Measurements from ENCODE around the gene AUTS2. TPM values are rescaled to one million over a fixed set of nuclear protein-coding genes. Genes with fewer than 3 reads are reported as not detected.

AUTS2 gene
- total and polyA plus RNA-seq, 5 donors: 7.0 to 15.4 (median 10.6) TPM

DNA sequence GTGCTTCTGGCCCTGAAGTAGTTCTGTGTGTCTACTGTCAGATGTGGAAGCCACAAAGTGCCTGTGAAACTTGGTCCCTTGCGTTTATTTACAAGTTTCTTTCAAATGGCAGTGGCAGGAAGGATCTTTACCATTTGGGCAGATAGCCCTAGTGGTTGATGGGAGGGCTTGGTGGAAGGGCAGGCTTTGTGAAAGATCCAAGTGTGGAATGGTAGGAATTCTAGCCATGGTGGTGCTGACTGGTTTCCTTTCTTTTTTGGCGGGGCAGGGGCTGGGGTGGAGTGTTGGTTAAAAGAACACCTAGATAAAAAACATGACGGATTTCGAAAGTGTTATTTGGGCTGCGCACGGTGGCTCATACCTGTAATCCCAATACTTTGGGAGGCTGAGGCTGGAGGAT is 27.0 kb downstream of the AUTS2 start:
- Histone ChIP-seq H3K9me3 (ENCODE audit: control insufficient read depth, low read length) (no peaks in the 10 kb centered on the region), H3K27ac (ENCODE audit: low read length) (no peak overlapping the region), H3K4me3 (ENCODE audit: low read length) (no peak overlapping the region), H3K27me3 (ENCODE audit: control insufficient read depth, insufficient read depth) (no peaks in the 10 kb centered on the region), H3K4me1 (ENCODE audit: control insufficient read depth, insufficient read depth, low read length) (peaks cover 9% of the 10 kb centered on the region)
- ATAC-seq (no peak), DNase-seq (no peak)
- 73% methylated on average over 6 of the region's 6 CpGs for WGBS
- intact Hi-C loops (cut with DNase I): no loop called here

DNA sequence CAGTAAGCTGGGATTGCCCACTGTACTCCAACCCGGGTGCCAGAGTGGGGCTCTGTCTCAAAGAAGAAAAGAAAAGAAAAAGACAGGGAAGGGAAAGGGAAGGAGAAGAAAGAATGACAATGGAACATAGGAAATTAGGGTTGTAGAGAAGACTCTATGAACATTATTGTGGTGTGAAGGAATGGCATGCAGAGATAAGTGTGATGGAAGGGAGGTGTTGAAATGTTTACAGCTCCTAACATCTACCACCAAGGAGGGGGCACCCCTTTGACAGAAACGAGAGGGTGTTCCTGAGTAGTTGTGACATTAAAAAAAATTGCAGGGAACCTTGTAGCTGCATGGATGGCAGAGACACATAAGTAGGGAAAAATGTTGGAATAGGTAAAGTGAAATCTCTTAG is 27.5 kb downstream of the AUTS2 start:
- H3K9me3 ChIP-seq (ENCODE audit: control insufficient read depth, low read length): no peaks in the 10 kb centered on the region
- H3K4me1 ChIP-seq (ENCODE audit: control insufficient read depth, insufficient read depth, low read length): peaks cover 10% of the 10 kb centered on the region
- ATAC-seq (peak in 1 of 2 donors; percentile 69), DNase-seq (no peak)
- intact Hi-C loops (cut with DNase I): no loop called here
- no peak overlapping the region for H3K27ac ChIP-seq (ENCODE audit: low read length)
- H3K27me3 ChIP-seq (ENCODE audit: control insufficient read depth, insufficient read depth): no peaks in the 10 kb centered on the region
- 71% methylated on average over 2 of the region's 2 CpGs for WGBS
- no peak overlapping the region for H3K4me3 ChIP-seq (ENCODE audit: low read length)

DNA sequence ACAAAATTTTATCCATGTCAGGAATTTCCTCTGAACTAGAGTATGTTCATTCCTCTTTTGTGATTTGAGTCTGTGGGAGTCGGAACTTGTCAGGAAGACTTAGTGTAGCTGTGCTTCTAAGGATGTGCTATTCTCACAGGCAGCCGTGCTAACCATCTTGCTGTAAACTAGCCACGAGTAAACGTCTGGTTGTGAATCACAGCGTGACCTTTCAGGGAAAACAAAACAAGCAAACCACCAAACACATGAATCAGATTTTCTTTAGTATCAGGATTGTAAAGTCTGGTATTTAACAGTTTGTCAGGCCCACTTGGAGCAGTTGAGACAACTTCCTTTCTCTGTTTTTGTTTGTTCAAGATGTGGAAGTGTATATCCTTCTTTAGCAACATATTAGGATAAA is 32.0 kb downstream of the AUTS2 start:
- ATAC-seq (peak in 1 of 2 donors; percentile 57), DNase-seq (no peak)
- H3K27ac ChIP-seq (ENCODE audit: low read length): no peak overlapping the region
- intact Hi-C loops (cut with DNase I): no loop called here
- H3K4me3 ChIP-seq (ENCODE audit: low read length): no peak overlapping the region
- 35% methylated on average over 5 of the region's 5 CpGs for WGBS
- peaks cover 6% of the 10 kb centered on the region for H3K4me1 ChIP-seq (ENCODE audit: control insufficient read depth, insufficient read depth, low read length)
- H3K27me3 ChIP-seq (ENCODE audit: control insufficient read depth, insufficient read depth): no peaks in the 10 kb centered on the region
- H3K9me3 ChIP-seq (ENCODE audit: control insufficient read depth, low read length): no peaks in the 10 kb centered on the region

DNA sequence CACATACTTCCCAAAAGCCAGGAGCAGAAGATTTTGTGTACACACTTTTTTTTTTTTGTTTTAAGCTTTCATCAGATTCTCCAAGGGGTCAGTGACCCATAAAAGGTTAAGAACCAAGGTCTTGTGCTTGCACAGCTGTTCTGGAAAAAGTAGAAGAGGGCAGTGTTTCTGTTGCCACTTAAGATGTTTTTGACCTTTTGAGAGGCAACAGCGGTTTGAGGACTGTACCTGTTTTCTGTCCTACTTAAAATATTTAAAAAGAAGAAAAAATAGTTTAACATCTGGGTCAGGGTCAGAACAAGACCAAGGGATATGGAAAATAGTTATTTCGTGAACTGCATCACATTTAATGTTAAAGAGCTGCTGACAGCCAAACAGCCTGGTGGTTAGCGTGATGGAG is 32.9 kb downstream of the AUTS2 start:
- H3K4me3 ChIP-seq (ENCODE audit: low read length): no peak overlapping the region
- WGBS: 86% methylated on average over 3 of the region's 3 CpGs
- H3K27ac ChIP-seq (ENCODE audit: low read length): no peak overlapping the region
- H3K27me3 ChIP-seq (ENCODE audit: control insufficient read depth, insufficient read depth): no peaks in the 10 kb centered on the region
- H3K9me3 ChIP-seq (ENCODE audit: control insufficient read depth, low read length): no peaks in the 10 kb centered on the region
- no peak for DNase-seq
- H3K4me1 ChIP-seq (ENCODE audit: control insufficient read depth, insufficient read depth, low read length): peaks cover 6% of the 10 kb centered on the region
- no peak for ATAC-seq
- intact Hi-C loops (cut with DNase I): no loop called here

DNA sequence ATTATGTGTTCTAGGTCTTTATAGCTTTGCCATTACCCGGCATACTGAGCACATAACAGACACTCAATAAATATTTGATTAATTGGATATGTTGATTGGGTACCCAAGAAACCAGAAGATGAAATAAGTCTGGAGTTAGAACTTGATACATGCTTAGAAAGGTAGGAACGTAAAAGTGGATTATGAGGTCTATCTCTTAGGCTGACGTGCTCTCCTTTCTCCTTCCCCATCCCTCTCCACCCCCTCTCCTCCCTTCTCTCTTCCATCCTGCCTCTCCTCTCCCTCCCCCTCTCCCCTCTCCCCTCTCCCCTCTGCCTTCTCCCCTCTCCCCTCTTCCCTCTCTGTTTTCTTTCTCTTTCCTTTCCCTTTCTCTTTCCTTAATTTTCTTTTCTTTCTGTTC is 34.0 kb downstream of the AUTS2 start:
- 99% methylated on average over 3 of the region's 3 CpGs for WGBS
- intact Hi-C loops (cut with DNase I): no loop called here
- H3K4me1 ChIP-seq (ENCODE audit: control insufficient read depth, insufficient read depth, low read length): peaks cover 5% of the 10 kb centered on the region

DNA sequence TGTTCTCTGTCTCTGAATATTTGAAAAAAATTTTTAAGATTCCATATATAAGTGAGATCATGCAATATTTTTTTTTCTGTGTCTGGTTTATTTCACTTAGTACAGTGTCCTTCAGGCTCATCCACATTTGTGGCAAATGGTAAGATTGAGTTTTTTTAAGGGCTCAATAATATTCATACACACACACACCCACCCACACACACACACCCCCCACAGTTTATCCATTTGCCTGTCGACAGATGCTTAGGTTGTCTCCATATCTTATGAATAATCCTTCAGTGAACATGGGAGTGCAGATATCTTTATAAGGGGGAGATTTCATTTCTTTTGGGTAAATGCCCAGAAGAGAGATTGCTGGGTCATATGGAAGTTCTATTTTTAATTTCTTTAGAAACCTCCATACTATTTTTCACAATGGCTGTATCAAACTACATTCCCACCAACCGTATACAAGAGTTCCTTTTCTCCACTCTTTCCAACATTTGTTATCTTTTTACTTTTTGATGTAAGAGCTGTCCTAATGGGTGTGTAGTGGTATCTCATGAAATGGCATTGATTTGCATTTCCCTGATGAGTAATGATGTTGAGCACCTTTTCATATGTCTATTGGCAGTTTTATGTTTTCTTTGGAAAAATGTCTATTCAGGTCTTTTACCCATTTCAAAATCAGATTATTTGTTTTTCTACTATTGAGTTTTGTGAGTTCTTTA is 35.0 kb downstream of the AUTS2 start:
- Histone ChIP-seq H3K4me3 (ENCODE audit: low read length) (no peak overlapping the region), H3K27ac (ENCODE audit: low read length) (no peak overlapping the region), H3K4me1 (ENCODE audit: control insufficient read depth, insufficient read depth, low read length) (peaks cover 5% of the 10 kb centered on the region), H3K9me3 (ENCODE audit: control insufficient read depth, low read length) (no peaks in the 10 kb centered on the region), H3K27me3 (ENCODE audit: control insufficient read depth, insufficient read depth) (no peaks in the 10 kb centered on the region)
- ATAC-seq (no peak), DNase-seq (no peak)
- intact Hi-C loops (cut with DNase I): no loop called here
- 58% methylated on average over 2 of the region's 2 CpGs for WGBS

More for the DNA sequence above, 34.0 kb downstream of the AUTS2 start:
- no peaks in the 10 kb centered on the region for H3K27me3 ChIP-seq (ENCODE audit: control insufficient read depth, insufficient read depth)
- no peak overlapping the region for H3K4me3 ChIP-seq (ENCODE audit: low read length)
- ATAC-seq: no peak
- DNase-seq: no peak
- no peaks in the 10 kb centered on the region for H3K9me3 ChIP-seq (ENCODE audit: control insufficient read depth, low read length)
- H3K27ac ChIP-seq (ENCODE audit: low read length): no peak overlapping the region

DNA sequence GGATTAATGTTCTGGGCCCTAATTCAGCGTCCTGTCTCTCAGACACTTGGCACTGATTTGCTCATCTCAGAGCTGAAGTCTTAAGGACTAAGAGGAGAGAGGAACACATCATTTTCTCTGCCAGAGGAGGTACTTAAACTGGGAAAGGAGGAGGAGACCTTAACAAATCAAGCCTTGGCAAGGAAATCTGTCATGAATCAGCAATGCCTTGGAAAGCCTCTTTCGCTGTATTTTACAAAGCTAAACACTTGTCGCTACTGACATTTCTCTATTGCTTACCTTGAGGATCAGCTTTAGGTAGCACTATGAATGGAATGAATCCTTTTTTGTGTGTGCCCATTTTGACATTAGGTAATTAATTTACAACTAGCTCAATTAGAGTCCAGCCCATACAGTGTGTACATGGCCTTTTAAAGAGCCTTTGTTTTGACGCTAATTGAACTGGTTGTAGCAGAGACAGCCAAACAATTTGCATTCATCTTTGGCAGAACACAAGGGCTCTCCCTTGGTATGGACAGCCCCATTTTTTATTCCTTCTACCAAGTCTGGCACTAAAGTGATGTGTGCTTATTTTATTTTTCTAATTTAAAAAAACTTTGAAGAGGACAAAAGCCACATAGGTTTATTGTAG is 37.4 kb downstream of the AUTS2 start:
- intact Hi-C loops (cut with DNase I): no loop called here
- DNase-seq (no peak), ATAC-seq (no peak)
- Histone ChIP-seq H3K4me1 (ENCODE audit: control insufficient read depth, insufficient read depth, low read length) (no peaks in the 10 kb centered on the region), H3K9me3 (ENCODE audit: control insufficient read depth, low read length) (no peaks in the 10 kb centered on the region), H3K27me3 (ENCODE audit: control insufficient read depth, insufficient read depth) (no peaks in the 10 kb centered on the region), H3K27ac (ENCODE audit: low read length) (no peak overlapping the region), H3K4me3 (ENCODE audit: low read length) (no peak overlapping the region)
- WGBS: 68% methylated on average over 4 of the region's 4 CpGs

DNA sequence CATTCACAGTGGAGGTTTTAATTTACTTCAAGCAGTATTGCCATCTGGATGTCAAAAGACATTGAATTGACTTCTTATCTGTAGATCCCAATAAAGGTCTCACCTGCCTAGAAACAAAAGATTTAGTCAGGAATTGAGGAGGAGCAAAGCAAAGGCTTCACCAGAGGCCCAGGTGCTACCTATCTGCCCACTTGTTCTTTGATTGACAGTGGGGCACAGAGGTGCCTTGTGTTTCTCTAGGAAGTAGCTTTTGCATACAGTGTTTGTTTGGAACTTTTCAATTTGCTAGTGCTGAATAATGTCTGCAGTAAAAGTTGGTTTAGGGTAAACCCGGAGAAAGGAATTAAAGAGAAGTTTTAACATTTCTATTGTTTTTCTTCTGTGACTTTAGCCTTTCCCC is 40.4 kb downstream of the AUTS2 start:
- ATAC-seq: no peak
- H3K27ac ChIP-seq (ENCODE audit: low read length): no peak overlapping the region
- no peak for DNase-seq
- WGBS: 100% methylated on average over 1 of the region's 1 CpG
- no peaks in the 10 kb centered on the region for H3K9me3 ChIP-seq (ENCODE audit: control insufficient read depth, low read length)
- peaks cover 1% of the 10 kb centered on the region for H3K4me1 ChIP-seq (ENCODE audit: control insufficient read depth, insufficient read depth, low read length)
- no peaks in the 10 kb centered on the region for H3K27me3 ChIP-seq (ENCODE audit: control insufficient read depth, insufficient read depth)
- intact Hi-C loops (cut with DNase I): no loop called here
- no peak overlapping the region for H3K4me3 ChIP-seq (ENCODE audit: low read length)

DNA sequence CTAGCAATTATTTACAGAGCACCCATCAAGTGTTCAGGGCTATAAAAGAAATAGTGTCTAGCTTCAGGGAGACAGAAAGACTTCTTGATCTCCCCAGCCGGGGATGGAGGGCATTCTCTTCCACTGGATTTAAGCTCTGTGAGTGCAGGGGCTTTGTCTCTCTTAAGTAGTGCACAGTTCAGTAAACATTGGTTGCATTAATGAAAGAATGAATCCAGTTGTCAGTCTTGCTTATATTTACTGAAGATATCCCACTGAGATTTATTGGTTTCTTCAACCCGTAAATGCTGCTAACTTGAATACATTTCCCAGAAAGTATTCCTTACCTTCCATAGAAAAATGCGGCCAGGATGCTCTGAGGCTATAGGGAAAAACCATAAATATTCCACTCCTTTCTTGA is 41.9 kb downstream of the AUTS2 start:
- no peaks in the 10 kb centered on the region for H3K9me3 ChIP-seq (ENCODE audit: control insufficient read depth, low read length)
- H3K4me3 ChIP-seq (ENCODE audit: low read length): no peak overlapping the region
- DNase-seq: no peak
- no peak overlapping the region for H3K27ac ChIP-seq (ENCODE audit: low read length)
- WGBS: 97% methylated on average over 3 of the region's 3 CpGs
- peaks cover 4% of the 10 kb centered on the region for H3K4me1 ChIP-seq (ENCODE audit: control insufficient read depth, insufficient read depth, low read length)
- no peaks in the 10 kb centered on the region for H3K27me3 ChIP-seq (ENCODE audit: control insufficient read depth, insufficient read depth)
- no peak for ATAC-seq
- intact Hi-C loops (cut with DNase I): no loop called here

DNA sequence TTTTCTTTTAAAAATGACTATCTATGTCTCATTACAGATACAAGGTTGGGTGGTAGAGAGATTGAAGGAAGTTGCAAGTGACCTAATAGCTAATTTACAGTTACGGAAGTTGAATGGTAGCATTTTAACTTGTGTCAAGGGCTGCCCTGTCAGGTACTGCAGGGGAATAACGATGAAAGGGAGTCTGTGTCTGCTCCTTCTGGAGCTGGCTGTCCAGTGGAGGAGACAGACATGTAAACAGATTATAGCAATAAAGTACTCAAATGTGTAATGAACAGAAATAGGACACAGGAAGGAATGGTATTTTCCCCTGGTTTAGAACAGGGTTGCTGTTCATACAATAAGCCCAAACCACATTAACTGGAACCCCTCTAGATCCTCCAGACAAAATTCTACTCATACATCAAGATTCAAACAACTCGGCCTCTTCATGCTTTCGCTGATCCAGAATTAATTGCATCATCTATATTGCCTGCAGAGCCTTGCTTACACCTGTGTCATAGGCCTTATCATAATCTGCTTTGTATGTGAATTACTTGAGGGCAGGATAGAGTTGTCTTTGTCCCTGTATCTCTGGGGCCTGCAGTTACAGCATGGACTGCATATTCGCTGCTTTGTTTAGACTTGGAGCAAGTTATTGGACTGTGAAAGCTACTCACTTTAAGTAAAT is 42.8 kb downstream of the AUTS2 start:
- no peak overlapping the region for H3K4me3 ChIP-seq (ENCODE audit: low read length)
- ATAC-seq: peak in 1 of 2 donors; percentile 16
- intact Hi-C loops (cut with DNase I): no loop called here
- WGBS: 95% methylated on average over 5 of the region's 5 CpGs
- H3K9me3 ChIP-seq (ENCODE audit: control insufficient read depth, low read length): no peaks in the 10 kb centered on the region
- no peak overlapping the region for H3K27ac ChIP-seq (ENCODE audit: low read length)
- DNase-seq: no peak
- H3K4me1 ChIP-seq (ENCODE audit: control insufficient read depth, insufficient read depth, low read length): peaks cover 4% of the 10 kb centered on the region
- no peaks in the 10 kb centered on the region for H3K27me3 ChIP-seq (ENCODE audit: control insufficient read depth, insufficient read depth)

DNA sequence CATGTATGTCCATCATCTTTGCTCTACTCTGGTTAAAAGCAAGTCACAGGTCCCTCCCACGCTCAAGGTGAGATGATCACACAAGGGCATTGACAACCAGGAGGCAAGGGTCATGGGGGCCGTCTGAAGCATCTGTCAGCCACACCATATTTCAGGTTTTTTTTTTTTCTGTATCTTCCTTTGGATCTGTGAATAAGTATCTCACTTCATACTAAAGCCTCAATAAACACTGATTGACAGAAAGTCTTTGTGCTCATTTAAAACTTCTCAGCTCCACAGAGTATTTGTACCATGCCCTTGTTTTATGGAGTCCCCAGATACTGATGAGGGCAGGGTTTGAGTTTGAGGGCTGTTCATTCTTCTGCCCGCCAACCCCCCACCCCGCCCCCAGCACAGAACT is 45.0 kb downstream of the AUTS2 start:
- Histone ChIP-seq H3K27ac (ENCODE audit: low read length) (no peak overlapping the region), H3K4me3 (ENCODE audit: low read length) (no peak overlapping the region), H3K27me3 (ENCODE audit: control insufficient read depth, insufficient read depth) (no peaks in the 10 kb centered on the region), H3K9me3 (ENCODE audit: control insufficient read depth, low read length) (no peaks in the 10 kb centered on the region), H3K4me1 (ENCODE audit: control insufficient read depth, insufficient read depth, low read length) (peaks cover 4% of the 10 kb centered on the region)
- intact Hi-C loops (cut with DNase I): no loop called here
- ATAC-seq: no peak
- 91% methylated on average over 4 of the region's 4 CpGs for WGBS
- no peak for DNase-seq

All from right cardiac atrium (tissue), 5 donors.